Bronchial epithelial cell (primary cell): ENCODE results near the gene SPTBN5. TPM values are rescaled to one million over a fixed set of nuclear protein-coding genes. Genes with fewer than 3 reads are reported as not detected.

Source experiments
- DNase-seq: peaks from one replicate; pipeline ENCODE4 v3.0.0-alpha.2; 2010; ENCODE audit warnings: low read depth
- FAIRE-seq: peaks from 2 replicates; lab custom pipeline; 2011; peaks lifted over from hg19 to GRCh38; lab: Jason Lieb, UNC
- H3K27me3 ChIP-seq: 2 replicates; pipeline ENCODE4 v1.5.1; 2011; ENCODE audit warnings: low read length; ENCODE audit not compliant: control insufficient read depth, insufficient read depth
- H3K36me3 ChIP-seq: 2 replicates; pipeline ENCODE4 v1.5.1; 2011; ENCODE audit warnings: low read length; ENCODE audit not compliant: control insufficient read depth, insufficient read depth
- H3K4me3 ChIP-seq: 2 replicates; pipeline ENCODE4 v1.5.1; 2011; ENCODE audit warnings: mild to moderate bottlenecking, low read depth, low read length, control low read depth
- total RNA-seq: library from RNA; depleted of rRNA; stranded (reverse); fragments of >200 nt; gene quantifications from 2 replicates; pipeline ENCODE4 v1.2.1, GENCODE V29; 2014
- TF ChIP-seq, protein P1 (sequence below): IDR thresholded peaks from 2 replicates; pipeline ENCODE4 v1.5.1; 2011; ENCODE audit warnings: mild to moderate bottlenecking, moderate library complexity, low read length, control low read depth, inconsistent platforms; ENCODE audit not compliant: insufficient read depth, severe bottlenecking

SPTBN5 gene
- total RNA-seq, 1 donor from 2014 or later, result 0.53 TPM

DNA sequence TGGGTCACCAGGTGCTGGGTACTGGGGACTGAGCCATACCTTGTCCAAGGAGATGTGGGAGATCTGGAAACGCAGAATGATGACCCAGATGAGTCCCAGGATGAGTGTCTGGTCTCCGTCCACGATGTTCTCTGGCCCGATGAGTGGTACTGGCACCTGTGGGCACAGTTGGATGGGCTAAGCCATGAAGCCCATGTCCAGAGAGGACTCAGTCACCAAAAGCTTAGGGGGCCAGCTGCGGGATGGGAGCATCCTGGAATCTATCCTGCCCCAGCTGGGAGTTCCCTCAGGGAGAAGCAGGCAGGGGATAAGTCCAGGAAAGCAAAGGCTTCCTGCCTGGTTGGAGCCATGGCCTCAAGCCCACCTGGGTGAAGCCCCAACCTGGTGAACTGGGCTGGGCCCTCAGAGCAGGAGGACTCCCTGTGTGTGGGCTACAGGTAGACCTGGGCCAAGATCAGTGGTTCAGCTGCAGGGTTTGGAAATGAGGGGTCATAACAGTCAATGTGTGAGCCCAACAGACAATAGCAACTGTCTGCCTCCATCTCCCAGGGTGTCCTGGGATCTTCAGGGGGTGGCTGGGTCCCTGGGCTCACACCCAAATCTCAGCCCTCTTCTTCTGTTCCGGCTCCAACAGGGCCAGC is 3.7 kb downstream of the SPTBN5 start:
- DNase-seq, result no peak
- Histone ChIP-seq H3K4me3 (no peak overlapping the region), H3K36me3 (no peaks in the 10 kb centered on the region), H3K27me3 (no peaks in the 10 kb centered on the region)
- peak; percentile 18 for FAIRE-seq
- TF ChIP-seq, protein P1, sequence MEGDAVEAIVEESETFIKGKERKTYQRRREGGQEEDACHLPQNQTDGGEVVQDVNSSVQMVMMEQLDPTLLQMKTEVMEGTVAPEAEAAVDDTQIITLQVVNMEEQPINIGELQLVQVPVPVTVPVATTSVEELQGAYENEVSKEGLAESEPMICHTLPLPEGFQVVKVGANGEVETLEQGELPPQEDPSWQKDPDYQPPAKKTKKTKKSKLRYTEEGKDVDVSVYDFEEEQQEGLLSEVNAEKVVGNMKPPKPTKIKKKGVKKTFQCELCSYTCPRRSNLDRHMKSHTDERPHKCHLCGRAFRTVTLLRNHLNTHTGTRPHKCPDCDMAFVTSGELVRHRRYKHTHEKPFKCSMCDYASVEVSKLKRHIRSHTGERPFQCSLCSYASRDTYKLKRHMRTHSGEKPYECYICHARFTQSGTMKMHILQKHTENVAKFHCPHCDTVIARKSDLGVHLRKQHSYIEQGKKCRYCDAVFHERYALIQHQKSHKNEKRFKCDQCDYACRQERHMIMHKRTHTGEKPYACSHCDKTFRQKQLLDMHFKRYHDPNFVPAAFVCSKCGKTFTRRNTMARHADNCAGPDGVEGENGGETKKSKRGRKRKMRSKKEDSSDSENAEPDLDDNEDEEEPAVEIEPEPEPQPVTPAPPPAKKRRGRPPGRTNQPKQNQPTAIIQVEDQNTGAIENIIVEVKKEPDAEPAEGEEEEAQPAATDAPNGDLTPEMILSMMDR, result no peak

DNA sequence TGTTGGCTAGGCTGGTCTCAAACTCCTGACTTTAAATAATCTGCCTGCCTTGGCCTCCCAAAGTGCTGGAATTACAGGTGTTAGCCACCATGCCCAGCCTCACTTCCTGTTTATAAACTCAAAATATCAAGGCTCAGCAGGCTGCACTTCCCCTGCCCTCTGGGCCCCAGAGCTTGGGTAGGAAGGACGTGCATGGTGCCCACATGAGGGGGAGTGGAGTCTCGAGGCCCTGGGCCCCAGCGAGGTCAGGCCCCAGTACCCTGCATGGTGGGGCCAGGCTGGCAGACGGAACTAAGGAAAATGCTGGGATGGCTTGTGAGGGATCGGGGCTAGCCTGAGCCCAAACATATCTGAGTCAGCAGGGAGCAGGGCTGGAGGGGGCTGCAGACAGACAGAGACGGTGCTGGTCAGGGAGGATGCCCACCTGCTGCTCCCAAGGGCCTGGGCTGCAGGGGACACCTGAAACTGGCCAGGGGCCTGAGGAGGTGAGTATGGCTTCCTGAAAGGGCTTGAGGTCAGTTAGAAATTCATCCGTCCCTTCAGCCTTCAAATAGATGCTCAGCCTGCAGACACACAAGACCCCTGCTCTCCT is 5.1 kb downstream of the SPTBN5 start:
- H3K36me3 ChIP-seq, result no peaks in the 10 kb centered on the region
- no peak for FAIRE-seq
- H3K4me3 ChIP-seq, result no peak overlapping the region
- no peaks in the 10 kb centered on the region for H3K27me3 ChIP-seq
- DNase-seq, result no peak
- TF ChIP-seq, protein P1, result no peak

DNA sequence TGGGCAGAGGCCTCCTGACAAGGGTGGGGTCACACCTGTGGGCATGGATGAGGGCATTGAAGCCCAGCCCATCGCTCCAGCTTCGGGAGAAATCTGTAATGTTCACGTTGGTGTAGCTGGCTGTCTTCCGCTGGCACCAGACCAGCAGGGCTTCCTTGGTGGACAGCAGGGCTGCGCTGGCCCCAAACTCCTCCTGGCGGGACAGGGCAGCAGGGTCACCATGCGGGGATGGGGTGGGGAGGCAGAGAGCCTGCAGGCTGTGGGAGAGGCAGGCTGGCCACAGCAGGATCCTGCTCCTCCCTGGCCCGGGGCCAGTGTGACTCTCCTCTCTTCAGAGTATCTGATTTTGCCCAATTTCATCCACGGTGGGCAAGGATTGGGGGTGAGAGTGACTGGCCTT is 6.0 kb downstream of the SPTBN5 start:
- FAIRE-seq, result no peak
- H3K36me3 ChIP-seq, result no peaks in the 10 kb centered on the region
- H3K27me3 ChIP-seq, result no peaks in the 10 kb centered on the region
- DNase-seq, result no peak
- TF ChIP-seq, protein P1, result no peak
- H3K4me3 ChIP-seq, result no peak overlapping the region

DNA sequence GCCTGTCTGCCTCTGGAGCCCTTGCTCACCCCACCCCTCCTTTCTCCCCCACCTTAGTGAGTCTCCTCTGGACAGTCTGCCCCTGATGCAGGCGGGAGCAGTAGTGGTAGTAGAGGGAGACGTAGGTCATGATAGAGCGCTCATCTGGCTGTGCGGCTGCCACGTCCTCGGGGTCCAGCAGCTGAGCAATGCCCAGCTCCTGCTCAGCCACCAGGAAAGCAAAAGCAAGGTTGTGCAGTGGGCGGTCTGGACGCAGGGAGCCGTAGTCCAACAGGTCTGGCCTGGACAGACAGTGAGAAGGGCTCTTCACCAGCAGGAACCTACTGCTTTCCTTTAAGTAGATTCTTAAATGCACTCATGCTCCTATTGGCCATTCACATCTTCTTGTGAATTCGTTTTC is 6.7 kb downstream of the SPTBN5 start:
- H3K4me3 ChIP-seq, result no peak overlapping the region
- TF ChIP-seq, protein P1, result no peak
- FAIRE-seq, result no peak
- no peak for DNase-seq
- H3K36me3 ChIP-seq, result no peaks in the 10 kb centered on the region
- no peaks in the 10 kb centered on the region for H3K27me3 ChIP-seq

DNA sequence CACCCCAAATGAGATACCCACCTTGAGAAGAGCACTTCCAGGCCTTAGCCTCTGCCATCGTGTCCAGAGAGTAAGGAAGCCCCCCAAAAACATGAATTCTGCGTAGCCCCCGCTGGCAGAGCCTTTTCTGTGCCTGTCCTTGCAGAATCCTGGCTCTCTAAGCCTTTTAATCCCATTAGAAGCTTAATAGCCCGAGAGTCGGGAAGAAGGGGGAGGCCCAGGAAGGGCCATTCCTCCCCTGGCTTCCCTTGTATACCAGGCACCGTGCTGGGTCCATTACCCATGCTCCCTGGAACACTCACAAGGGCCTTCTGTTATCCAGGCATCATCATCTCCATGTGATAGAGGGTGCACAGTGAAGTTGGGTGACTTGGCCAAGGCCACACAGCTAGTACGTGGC is 7.1 kb downstream of the SPTBN5 start:
- TF ChIP-seq, protein P1, result no peak
- no peaks in the 10 kb centered on the region for H3K36me3 ChIP-seq
- no peak overlapping the region for H3K4me3 ChIP-seq
- H3K27me3 ChIP-seq, result no peaks in the 10 kb centered on the region
- FAIRE-seq, result no peak
- DNase-seq, result no peak
